ENCODE data around the gene OR11H6.

- no peak for TF ChIP-seq POLR2AphosphoS5 (IDR thresholded peaks at IDR 0.05; ENCODE audit: insufficient read depth, low read depth, low read length)
- TF ChIP-seq, protein P1, sequence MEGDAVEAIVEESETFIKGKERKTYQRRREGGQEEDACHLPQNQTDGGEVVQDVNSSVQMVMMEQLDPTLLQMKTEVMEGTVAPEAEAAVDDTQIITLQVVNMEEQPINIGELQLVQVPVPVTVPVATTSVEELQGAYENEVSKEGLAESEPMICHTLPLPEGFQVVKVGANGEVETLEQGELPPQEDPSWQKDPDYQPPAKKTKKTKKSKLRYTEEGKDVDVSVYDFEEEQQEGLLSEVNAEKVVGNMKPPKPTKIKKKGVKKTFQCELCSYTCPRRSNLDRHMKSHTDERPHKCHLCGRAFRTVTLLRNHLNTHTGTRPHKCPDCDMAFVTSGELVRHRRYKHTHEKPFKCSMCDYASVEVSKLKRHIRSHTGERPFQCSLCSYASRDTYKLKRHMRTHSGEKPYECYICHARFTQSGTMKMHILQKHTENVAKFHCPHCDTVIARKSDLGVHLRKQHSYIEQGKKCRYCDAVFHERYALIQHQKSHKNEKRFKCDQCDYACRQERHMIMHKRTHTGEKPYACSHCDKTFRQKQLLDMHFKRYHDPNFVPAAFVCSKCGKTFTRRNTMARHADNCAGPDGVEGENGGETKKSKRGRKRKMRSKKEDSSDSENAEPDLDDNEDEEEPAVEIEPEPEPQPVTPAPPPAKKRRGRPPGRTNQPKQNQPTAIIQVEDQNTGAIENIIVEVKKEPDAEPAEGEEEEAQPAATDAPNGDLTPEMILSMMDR (IDR thresholded peaks at IDR 0.05; ENCODE audit: extremely low read depth in 1 of 2, insufficient read depth in 1 of 2, low read depth in 1 of 2, low read length in 2 of 2) = no peak
- TF ChIP-seq POLR2A (IDR thresholded peaks at IDR 0.05; ENCODE audit: low read depth, low read length) = no peak
- no peak for TF ChIP-seq MAX (IDR thresholded peaks at IDR 0.05; ENCODE audit: insufficient read depth, insufficient read length)
- no peak for TF ChIP-seq EZH2 (IDR thresholded peaks at IDR 0.05; ENCODE audit: borderline replicate concordance, low read depth, low read length, severe bottlenecking)
- no peak for TF ChIP-seq JUN (IDR thresholded peaks at IDR 0.05; ENCODE audit: borderline replicate concordance, insufficient read depth, insufficient read length, low read depth)
- no peak for TF ChIP-seq MYC (IDR thresholded peaks at IDR 0.05; ENCODE audit: low read depth, low read length)
- no peak for TF ChIP-seq FOS (IDR thresholded peaks at IDR 0.05; ENCODE audit: borderline replicate concordance, insufficient read depth, low read length)
These were observed 26.1 kb upstream of the OR11H6 start for GRCh38 chr14:20197459-20197858.
